ENCODE data around the gene CPT1B.
"Not testable (repeated sequence)": the region's sequence is repeated elsewhere in the genome, so short reads cannot be mapped to it uniquely, and the experiment has no call there.

The CPT1B gene

DNA sequence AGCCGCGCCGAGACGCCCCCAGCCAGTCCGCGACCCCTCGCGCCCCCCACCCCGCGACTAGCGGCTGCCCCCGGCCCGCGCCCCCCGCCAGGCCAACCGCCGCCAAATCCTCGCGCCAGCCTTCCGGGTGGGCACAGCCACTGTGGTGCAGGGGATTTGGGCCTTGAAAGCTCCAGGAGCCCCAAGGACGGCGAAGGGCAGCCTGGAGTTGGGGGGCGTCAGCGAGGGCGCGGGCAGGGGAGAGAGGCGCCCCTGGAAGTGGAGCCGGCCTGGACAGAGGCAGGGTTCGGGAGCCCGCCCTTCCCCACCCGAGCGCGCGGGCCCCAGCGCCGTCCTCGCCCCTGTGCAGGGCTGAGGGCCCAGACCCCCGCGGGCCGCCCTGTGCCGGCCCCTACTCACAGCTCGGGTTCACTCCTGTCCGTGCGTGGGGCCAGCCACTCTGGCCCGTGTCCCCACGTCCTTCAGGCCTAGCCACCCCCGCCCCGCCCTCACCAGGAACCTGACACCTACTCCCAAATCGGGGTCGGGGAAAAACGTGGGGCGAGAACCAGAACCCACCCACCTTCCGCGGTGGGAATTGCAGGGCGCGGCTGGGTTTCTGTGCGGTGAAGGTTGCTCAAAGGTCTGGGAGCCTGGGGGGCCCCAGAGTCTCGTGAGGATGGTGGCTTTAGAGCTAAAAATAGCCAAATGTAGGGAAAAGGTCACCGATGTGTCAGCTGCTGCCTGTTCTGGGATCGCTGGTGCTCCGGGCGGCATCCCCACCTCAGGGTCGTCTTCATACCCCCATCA is at the start of gene CPT1B:
Gene CPT1B, minus strand, starts transcription at position 441 of the 789 bp plus-strand sequence. CDS start 512 bp downstream, outside the sequence.
- no peak for DNase-seq

DNA sequence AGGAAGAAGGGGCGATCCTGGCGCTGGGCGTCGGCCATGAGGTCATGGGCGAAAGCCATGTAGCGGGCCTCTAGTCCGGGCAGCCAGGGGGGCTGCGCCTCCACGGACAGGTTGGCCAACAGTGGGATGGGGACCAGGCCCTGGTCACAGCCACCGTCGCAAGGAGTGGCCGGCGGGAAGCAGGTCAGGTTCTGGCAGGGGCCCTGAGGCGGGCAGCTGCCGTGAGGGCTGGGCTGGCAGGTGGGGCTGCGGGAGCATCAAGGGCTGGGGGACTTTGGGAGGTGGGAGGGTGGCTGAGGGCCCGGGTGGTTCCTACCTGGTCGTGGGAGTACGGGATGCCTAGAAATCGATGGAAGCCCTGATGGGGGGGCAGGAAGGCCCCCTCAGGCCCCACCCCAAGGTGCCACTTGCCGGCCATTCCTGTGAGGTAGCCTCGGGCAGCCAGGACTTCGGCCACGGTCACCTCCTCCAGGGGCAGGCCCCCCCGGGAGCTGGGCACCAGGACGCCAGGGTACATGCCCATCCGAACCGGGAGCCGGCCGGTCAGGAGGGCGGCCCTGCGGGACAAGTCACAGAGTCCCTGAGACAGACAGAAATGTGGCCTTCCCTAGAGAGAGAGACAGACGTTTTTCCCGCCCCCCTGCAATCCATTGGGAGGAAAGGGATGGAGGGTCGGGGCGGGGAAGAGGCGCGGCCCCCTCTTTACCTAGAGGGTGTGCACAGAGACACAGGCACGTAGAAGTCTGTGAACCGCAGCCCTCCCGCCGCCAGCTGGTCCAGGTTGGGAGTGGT is 48.8 kb upstream of the CPT1B start:
- DNase-seq, result peak; percentile 29

DNA sequence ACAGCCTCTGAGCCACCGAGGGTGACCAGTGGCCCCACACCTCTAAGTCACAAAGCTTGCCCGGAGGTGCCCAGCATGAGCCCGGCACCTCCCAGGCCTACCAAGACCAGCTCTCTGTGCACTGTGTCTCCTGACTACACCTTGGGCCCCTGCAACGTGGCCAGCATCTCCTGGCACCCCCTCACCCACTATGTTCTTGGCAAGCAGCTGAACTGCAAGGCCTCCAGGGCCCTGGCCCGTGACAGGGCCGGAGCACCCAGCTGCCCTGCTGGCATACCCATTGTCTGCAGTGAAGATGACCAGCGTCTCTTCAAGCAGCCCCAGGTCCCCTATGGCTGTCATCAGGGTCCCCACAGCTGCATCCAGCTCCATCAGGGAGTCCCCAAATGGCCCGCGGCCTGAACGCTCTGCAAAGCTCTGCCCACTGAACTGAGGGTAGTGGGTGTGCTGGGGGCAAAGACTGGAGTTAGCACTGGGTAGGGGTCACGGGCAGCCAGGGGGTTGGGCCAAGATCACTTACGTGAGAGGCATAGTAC is 48.2 kb upstream of the CPT1B start:
- DNase-seq, result no peak

DNA sequence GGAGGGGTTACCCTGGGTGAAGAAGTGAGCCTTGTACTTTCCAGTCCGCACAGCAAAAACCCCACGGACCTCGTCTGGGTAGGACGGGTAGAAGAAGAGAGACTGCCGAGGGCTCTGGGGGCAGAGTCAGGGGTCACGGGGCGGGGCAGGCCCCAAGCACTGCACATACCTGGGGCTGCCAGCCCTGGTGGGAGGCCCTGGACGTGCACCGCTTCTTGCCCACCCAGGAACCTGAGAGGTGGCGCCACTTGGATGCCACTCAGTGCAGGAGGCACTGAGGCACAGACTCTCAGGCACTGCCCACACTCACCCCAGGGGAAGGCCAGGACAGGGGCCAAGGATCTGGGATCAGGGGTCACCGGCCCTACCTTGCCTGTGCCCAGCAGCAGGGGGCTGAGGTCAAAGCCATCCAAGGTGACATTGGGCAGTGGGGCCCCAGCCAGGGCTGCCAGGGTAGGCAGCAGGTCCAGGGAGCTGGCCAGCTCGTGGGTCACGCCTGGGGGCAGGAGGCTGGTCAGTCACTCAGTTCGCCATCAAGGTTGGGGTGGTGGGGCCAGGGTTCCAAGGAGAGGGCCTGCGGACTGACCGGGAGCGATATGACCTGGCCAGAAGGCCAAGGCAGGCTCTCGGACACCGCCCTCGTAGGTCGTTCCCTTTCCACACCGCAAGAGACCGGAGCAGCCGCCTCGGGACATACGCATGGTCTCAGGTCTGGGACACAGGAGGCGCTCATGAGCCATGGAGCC is 47.5 kb upstream of the CPT1B start:
- DNase-seq, result peak; percentile 29

DNA sequence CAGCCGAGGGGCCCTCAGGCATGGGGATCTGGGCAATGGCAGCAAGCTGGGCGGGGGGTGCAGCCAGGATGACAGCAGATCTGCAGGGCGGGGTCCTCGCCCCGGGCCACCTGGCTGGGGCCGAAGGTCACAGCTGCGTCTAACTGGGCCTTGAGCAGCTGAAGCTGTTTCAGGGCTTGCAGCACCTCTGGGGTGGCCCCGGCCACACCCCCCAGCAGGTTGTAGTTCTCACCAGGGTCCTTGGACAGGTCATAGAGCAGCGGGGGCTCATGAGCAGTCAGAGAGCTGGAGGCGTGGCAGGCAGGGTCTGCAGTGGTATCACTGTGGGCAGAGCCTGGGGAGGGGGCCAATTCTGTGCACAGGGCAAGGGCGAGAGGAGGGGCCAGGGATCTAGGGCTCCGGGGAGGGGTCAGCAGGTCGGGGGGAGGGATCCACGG is 46.9 kb upstream of the CPT1B start:
- DNase-seq, result peak; percentile 28

DNA sequence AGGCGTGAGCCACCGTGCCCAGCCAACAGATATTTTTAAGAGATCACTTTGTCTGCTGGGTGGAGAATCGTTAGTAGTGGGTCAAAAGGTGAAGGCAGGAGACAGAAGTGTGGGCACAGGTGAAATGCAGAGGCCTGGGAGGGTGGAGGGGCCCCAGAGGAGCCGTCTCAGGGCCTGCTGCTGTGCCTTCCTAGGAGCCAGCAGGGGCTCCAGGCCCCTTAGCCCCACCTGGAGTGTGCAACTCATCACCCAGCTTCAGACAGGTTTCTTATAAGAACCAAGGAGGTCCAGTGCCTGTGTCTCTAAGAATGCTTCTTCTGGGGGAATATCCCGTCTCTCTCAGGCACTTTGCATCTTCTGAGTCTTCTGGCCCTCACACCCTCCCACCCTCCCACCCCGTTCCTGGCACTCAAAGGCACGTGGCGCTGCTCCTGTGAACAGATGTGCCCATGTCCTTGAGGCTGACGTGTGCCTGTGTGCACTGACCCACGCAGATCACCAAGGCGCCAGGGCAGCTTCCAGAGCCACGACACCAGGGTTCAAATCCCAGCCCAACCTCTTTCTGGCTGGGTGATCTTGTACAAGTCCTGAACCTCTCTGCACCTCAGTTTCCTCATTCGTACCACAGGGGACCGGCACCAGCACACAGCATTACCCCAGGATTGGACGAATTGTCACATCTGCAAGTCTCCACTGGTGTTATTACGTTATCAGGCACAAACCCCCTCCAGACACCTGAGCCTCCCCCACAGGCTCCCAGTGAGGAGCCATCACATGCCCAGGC is 46.3 kb upstream of the CPT1B start:
- DNase-seq, result peak; percentile 28

DNA sequence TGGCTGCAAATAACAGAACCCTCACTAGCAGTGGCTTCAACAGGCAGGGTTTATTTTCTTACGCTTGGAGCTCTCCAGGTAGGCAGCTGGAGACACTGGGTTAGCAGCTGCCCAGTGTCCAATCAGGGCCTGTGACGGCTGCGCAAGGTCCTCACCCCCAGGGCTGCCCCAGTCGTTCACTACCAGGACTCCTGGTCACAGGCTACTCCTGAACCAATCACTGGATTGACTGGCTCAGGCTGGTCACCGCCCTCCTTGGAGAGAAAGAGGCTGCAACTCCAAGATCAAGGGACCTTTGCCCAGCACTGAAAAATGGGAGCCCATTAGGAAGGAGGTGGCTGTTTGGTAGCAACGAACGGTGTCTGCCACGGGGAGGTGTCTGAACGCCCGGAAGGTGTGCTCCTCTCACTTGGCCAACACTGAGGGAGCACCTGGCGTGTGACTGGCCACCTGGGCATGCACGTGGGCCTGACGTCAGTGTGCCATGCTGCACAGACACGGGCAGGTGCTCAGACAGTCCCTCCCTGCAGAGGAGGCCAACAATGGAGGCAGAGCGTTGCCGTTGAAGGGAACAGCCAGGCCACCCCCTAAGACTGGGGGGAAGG is 44.6 kb upstream of the CPT1B start:
- DNase-seq, result peak; percentile 26

DNA sequence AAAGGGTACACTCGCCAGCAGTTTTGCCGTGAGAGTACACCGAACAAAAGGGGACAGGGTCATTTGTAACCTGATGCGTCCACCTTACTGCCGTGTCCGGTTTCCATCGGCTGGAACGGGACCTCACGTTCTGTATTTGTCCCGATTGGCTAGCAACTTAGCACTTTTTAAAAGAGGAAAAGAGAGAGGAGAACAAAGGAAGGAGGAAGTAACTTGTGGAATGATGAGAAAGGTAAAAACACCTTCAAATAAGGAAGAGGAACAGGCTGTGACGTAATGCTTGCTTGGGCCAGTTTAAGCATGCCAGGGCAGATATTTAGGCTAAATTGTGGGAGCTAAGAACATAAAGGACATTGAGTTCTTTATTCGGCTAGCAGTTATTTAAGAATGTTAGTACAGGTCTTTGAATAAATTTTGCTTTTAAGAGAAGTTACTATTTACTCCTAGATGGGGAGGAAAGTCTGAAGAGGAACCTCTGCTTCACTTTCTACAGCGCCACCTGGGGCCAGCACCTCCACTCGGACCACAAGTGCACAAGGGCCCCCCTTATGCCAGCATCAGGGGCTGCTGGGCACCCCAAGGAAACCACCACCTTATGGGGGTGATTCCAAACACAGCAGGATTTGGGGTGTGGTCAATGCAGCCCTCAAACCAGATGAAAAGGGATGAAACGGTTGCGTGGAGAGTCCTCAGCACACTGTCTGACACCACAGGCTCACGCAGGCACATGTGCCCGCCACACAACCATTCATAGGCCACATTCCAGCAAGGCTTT is 43.9 kb upstream of the CPT1B start:
- peak; percentile 37 for DNase-seq

DNA sequence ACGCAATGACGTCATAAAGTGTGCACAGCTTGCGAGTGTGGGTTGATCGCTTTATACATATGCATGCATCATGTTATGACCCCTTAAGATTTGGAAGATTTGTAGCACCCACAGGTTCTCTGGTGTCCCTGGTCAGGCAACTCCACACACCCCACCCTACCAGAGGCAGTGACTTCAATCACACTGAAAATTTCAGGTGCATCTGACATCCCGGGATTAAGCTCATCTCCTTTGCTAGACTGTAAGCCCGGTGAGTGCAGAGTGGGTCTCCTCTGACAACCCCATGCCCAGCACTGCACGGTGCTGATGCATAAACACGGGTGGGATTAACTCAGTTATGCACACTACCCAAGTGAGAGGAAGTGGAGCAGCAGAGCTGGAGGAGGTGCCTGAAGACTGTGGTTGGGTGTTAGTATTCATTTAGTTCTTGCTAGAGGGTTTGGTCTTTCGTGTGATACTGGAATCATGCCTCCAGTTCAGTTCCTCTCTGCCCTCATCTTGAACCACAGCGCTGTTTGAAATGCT is 43.2 kb upstream of the CPT1B start:
- DNase-seq, result peak; percentile 51

DNA sequence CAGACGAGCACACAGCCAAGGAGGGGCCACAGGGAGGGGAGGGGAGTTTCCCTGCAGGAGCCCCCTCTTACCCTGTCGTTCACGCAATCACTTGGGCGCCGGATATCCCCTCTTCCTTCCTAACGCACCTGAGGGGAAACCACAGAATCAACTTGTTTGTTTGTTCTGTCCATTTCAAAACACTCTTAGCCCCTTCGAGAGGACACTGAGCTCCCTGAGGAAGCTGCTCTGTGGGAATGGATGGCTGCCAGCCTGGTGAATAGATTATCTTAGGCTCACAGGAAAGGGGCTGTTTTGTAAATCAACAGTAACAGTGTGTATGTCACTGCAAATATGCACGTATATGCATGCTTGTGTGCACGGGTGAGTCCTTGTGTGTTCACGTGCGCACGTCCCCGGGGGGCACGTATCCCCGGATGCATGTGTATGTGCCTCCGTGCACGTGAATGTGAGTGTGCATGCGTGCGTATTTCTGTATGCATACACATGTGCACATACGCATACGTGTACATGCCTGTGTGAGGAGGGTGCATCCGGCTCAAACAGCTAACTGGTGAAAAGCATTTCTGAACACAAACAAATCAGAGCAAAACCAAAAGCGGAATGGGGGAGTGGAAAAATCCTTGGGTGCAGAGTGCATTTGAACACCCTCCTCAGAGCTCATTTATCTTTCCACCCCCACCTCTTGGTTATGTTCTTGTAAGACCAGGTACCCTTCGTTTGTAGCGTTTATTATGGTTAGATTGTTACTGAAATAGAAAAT is 42.5 kb upstream of the CPT1B start:
- peak; percentile 54 for DNase-seq

DNA sequence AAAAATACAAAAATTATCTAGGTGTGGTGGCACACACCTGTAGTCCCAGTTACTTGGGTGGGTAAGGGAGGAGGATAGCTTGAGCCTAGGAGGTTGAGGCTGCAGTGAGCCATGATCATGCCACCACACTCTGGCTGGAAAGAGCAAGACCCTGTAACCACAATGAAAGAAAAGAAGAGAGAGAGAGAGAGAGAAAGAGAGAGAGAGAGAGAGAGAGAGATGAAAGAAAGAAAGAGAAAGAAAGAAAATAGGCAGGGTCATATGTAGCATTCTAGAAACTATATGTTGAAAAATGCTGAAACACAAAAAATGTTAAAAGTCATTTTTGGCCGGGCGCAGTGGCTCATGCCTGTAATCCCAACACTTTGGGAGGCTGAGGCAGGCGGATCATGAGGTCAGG is 36.1 kb upstream of the CPT1B start:
- DNase-seq, result not testable (repeated sequence)

DNA sequence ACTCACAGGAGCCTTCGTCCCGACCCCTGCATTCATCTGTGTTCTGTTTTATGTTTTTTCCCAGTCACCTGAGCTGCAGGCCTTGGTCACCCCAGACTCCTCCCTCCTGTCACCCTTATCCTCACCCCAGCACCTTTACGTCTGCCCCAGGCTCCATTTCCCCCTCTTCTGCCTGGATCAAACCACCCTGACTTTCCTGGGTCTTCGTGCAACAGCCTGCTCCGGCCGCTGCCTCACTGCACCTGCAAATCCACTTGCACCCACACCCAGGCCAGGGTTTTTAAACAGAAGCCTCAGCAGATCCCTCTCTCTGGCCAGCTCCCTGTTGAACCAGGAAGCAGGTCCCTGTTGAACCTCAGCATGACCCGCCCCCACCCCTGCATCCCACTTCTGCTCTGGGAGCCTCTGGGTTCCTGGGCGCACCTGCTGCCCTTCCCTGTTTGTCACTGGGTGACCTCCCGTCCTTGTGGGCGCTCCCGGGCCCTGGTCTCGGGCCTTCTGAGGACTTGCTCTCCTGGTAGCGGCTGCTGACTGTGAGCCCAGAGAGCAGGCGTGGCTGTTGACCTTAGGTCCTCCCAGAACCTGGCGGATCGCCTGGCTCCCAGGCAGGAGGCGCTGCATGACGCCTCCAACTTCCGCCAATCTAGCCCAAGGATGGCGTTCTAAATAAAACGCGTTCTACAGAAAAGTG is 35.2 kb upstream of the CPT1B start:
- DNase-seq, result no peak

DNA sequence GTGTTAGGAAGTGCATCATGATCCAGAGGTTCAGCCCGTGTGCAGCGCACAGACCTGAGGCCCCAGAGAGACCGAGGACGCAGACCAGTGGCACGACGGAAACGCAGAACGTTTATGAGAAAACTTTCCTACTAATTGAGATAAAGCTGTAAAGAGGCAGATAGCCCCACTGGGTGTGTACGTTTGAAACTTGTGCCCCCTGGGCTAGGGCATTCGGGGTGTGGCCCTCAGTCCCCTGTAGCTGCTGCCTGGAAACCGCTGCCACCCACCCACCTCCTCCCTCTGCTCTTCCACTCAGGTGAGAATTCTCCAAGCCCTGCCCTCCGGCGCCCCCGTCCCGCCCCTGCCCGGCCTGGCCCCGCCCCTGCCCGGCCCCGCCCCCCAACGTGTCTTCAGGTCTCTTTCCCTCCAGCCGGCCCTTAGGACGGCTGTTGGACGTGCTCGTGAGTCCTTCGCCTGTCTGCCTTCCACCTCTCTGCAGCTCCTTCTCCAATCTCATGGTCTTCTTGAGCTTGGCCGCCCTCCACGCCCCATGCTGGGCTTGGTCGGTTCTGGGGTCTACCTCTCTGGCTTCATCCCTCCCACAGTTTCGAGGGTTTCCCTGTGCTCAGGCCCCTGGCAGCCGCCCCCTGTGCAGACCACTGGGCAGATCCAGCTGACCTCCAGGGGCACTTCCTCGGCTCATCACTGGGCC is 34.4 kb upstream of the CPT1B start:
- peak; percentile 41 for DNase-seq

DNA sequence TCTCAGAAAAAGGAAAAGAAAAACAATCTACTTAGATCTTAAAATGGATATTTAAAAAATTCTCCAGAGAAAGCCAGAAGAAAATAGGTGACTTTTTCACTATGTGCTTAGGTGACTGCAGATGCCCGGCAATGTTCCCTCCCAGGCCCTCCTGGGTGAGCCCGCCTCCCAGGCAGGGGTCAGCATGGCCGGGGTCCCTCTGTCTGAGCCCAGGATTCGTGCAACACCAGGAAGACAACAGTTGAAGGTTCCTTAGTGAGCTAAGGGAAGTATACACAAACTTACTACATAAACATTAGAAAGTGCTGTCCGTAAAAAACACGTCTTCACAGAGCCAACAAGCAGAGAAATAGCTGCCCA is 33.9 kb upstream of the CPT1B start:
- no peak for DNase-seq

DNA sequence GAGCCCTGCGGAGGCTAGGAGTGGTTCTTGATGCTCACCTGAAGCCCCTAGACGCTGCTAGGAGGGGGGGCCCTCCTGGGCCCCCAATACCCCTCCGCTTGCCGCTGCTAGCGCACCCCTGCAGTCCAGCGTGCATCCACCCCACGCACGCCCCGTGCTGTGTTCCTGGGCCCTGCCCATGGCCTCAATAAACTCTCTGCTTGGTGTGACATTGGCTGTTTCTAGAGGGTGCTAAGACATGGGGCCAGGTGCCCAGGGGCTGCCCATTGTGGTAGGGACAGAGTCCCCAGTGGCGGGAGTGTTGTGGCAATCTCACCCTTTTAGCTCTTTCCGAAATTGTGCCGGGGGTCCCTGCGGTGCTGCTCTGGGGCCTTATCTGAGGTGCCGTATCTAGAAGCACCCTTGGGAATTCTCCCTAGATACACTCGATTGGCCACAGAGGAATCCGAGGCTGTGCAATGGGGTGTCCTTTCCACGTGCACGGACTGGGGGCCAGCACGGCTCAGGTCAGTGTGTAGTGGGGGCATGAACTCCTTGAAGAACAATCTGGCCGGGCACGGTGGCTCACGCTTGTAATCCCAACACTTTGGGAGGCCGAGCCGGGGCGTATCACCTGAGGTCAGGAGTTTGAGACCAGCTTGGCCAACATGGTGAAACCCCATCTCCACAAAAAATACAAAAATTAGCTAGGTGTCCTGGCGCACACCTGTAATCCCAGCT is 33.3 kb upstream of the CPT1B start:
- no peak for DNase-seq

DNA sequence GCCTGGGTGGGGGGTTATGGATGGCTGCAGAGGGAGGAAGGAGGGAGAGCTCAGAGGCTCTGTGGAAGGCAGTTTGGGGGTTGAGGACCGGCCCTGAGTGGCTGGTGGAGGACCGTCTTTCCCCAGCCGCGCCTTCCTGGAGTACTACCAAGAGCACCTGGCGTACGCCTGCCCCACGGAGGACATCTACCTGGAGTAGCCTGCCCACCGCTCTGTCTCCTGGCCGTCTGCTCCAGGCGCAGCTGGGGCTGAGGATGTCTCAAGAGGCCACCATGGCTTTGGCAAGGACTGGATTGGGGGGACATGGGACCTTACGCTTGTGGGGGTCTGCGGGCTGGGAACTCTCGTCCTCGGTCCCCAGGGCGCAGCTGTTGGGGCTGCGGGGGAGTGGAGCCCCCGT is 32.4 kb upstream of the CPT1B start:
- DNase-seq, result peak; percentile 28

DNA sequence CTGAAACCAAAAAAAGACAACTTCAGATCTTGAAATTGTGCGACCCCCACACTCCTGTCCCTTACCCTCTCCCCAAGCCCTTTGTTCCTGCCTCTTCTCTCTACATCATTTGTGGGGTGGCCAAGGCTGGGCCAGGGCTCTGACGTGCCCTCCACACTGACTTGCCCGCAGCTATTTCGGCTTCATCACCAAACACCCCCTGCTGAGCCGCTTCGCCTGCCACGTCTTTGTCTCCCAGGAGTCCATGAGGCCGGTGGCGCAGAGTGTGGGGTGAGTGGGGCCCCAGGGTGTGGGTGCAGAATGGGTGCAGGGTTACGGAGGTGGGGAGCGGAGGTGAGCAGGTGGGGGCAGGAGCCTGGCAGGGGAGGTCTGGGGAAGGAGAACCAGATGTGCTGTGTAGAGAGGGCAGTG is 31.8 kb upstream of the CPT1B start:
- no peak for DNase-seq

DNA sequence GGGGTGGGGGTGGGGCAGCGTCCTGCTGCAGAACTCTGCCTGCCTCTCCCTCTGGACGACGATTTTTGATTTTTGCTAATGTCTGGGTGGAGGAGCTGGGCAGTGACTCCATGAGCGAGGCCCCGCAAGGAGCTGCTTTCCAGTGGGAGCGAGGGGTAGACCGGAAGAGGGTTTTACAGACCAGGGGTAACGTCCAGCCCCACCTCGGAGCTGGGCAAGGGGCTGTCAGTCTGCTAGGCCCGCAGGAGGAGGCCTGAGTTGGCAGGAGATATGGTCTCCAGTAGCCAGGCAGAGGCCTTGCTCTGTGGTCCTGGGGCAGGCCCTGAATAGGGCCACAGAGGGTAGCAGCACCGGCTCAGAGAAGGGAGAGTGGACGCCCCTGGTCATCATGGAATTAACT is 31.4 kb upstream of the CPT1B start:
- no peak for DNase-seq

Measured in activated CD4-positive, CD25-positive, alpha-beta regulatory T cell treated with anti-CD3 and anti-CD28 coated beads, Interleukin-2, amount 50 U/mL, for 72 hours (primary cell).